HG03095 (cell line): Measurements from ENCODE around the gene LDLRAD4.
"Not testable (repeated sequence)": the region's sequence is repeated elsewhere in the genome, so short reads cannot be mapped to it uniquely, and the experiment has no call there.

Source experiments
- ATAC-seq: cut with Tn5 transposase; IDR thresholded peaks from one replicate; pipeline ENCODE4 v1.9.1; 2021; ENCODE audit warnings: moderate library complexity; ENCODE audit not compliant: unreplicated experiment

LDLRAD4 gene

DNA sequence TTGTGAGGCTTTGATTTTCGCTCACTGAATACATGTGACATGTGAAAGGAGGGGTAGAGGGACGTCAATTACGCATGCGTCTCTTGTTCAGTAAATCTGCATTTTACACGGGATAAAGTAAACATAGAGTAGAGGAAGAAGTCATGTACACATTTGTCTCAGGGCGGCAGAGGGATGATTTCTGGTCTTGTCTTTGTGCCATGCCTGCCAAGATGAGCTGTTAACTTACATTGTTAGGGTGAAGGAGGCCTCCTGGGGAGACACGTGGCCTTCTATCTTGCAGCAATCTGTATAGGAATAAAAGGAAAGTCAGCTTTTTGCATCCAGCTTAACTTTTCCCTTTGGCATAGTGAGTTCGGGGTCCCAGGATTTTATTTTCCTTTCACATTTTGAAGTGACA, 106.3 kb downstream of the LDLRAD4 start:
- no peak for ATAC-seq

DNA sequence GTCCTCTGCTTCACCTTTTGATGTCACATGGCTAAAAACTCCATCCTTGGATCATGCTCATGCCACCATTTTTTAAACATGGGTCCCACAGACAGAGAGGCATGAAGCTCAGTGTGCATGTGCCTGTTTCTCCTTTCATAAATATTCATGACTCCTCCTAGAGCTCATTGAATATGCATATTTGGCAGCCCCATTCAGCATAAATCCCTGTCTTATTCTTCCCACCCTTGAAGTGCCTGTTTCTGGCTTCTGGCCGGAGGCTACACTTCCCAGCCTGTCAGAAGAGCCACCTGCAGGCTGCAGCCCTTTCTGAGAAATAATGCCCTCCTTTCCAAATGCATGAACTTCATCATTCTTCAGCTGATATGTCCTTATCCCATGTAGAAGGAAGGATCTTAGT, 109.7 kb downstream of the LDLRAD4 start:
- ATAC-seq: no peak

DNA sequence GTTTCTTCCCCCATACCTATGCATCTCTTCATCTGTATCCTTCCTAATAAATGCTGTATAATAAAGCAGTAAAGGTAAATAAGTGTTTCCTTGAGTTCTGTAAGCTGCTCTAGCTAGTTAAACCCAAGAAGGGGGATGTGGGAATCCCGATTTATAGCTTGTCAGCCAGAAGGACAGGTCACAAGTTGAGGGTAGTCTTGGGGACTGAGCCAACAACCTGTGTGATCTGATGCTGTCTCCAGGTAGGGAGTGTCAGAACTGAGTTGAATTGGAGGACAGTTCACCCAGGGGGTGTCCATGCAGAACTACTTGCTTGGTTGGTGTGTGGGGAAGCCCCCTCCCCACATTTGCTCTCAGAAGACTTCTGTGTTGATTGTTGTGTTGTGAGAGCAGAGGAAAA, 112.4 kb downstream of the LDLRAD4 start:
- no peak for ATAC-seq

DNA sequence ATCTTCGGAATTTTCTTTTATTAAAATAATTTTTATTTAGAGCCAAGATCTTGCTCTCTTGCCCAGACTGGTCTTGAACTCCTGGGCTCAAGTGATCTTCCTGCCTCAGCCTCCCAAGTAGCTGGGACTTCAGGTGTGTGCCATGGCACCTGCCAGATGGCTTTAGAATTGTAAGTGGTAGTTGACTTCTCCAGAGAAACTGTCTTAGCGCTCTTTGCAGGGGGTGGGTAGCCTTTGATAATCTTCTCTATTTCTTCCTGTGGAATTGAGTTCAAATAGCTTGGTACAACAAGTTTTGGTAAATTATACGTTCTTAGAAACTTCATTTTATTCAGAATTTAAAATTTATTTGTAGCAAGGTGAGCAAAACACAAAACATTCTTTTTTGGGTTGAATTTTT, 113.3 kb downstream of the LDLRAD4 start:
- no peak for ATAC-seq

DNA sequence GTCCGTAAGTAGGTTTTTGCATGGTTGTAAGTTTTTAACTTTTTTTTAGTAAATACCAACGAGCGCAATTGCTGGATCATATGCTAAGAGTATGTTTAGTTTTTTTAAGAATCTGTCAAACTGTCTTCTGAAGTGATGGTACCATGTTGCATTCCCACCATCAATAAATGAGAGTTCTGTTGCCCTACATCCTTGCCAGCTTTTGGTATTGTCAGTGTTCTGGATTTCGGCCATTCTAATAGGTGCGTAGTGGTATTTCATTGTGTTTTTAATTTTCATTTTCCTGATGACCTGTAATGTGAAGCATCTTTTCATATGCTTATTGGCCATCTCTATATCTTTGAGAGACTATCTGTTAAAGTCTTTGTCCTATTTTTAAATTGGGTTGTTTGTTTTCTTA, 114.3 kb downstream of the LDLRAD4 start:
- no peak for ATAC-seq

DNA sequence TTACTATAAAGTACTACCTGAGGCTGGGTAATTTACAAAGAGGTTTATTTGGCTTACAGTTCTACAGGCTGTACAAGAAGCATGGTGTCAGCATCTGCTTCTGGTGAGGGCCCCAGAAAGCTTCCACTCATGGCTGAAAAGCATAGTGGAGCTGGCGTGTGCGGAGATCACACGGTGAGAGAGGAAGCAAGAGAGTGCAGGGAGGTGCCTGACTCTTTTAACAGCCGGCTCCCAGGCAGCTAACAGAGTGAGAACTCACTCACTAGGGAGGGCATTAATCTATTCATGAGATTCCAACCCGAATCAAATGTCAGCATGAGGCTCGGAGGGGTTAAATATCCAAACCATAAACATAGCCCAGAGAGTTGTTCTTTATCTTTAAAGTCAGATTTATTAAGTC, 117.3 kb downstream of the LDLRAD4 start:
- no peak for ATAC-seq

DNA sequence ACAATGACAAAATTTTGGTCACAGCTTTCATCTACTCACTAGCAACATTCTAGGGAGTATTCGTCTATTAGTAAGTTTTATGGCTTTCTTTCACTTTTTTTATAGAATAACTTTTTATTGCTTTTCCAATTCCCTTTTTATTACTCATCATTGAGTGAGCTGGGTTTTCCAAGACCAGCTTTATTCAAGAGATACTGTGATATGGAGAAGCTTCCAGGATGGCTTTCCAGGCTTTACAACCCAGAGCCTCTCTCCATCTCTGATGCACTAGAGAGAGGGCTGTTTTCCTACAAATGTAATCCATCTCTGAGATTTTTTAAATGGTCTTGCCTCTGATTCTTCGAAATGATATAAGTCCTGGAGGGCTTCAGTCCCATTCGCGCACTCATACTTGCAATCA, 118.3 kb downstream of the LDLRAD4 start:
- ATAC-seq: no peak

DNA sequence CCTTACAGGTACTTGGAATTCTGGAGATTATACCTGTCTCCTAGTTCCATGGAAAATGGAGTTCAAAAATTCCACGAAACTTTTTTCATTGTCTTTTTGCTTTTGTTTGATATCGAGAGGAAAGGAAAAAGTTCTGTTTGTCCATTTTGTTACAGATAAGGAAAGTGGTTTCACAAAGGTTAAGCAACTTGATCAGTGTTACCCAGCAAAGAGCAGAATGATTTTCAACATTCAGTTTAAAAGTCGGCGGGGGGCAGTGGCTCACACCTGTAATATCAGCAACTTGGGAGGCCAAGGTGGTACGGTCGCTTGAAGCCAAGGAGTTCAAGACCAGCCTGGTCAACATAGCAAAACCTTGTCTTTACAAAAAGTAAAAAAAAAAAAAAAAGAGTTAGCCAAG, 118.8 kb downstream of the LDLRAD4 start:
- ATAC-seq: no peak

DNA sequence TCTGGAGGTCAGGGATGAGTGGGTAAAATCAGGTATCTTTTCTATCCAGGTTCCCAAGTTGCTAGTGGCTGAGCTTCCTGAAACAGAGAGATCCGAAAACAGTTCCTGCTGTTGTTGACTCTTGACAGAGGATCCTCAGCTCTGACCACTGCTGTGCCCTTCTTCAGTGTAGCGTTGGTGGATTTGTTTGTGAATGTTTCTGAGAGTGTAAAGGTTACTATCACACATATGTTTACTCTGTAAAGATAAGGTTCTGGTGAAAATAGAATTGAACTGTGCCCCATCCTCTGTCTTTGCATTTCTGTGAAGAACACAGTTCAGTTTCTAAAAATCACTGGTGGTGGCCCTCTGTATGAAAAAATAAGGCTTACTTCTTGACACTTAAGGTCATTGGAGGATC, 119.8 kb downstream of the LDLRAD4 start:
- ATAC-seq: no peak

DNA sequence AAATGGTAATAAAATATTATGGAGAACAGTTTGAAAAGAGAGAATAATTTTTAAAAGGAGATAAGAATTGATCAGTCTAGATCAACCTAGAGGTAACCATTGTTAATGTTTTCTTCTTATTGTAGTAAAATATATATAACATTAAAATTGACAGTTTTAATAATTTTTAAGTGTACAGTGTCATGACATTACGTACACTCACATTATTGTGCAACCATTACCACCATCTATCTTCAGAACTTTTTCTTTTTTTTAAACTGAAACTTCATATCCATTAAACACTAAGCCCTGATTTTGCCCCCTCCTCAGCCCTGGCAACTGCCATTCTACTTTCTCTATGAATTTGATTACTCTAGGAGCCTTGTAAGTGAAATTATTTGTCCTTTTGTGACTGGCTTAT, 121.1 kb downstream of the LDLRAD4 start:
- no peak for ATAC-seq

DNA sequence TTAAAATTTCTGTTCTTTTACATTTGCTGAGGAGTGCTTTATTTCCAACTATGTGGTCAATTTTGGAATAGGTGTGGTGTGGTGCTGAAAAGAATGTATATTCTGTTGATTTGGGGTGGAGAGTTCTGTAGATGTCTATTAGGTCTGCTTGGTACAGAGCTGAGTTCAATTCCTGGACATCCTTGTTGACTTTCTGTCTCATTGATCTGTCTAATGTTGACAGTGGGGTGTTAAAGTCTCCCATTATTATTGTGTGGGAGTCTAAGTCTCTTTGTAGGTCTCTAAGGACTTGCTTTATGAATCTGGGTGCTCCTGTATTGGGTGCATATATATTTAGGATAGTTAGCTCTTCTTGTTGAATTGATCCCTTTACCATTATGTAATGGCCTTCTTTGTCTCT, 127.9 kb downstream of the LDLRAD4 start:
- not testable (repeated sequence) for ATAC-seq

DNA sequence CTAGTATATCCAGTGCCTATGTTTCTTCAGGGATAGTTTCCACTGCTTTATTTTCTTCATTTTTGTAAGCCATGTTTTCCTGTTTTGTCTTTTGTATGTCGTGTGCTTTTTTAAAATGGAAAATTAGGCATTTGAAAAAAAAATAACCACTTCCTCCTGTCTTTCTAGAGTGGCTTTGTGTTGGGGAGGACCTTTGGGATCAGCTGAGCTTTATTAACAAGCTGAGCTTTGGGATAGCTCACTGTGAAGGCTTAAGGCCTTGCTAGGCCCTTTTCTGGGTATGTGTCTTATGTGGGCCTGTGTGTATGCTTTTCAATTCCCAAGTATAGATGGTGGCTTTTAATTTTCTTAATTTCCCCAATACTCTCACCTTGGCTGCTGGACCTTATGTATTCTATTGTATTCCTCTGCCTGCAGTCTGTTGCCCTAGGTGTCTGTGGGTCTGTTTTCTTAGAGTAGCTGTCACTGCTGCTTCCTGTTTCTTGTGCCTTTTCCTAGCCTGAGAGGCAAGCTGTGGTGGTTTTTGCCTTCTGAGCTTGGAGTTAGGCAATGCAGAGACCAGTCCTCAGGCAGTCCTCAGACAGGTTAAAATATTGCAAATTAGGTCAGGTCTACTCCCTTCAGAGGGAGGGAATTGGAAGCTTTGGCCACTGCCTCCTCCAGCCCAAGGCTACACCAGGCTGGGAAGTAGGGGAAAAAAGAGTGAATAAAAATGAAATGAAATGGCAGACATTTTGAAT, 134.7 kb downstream of the LDLRAD4 start:
- no peak for ATAC-seq

DNA sequence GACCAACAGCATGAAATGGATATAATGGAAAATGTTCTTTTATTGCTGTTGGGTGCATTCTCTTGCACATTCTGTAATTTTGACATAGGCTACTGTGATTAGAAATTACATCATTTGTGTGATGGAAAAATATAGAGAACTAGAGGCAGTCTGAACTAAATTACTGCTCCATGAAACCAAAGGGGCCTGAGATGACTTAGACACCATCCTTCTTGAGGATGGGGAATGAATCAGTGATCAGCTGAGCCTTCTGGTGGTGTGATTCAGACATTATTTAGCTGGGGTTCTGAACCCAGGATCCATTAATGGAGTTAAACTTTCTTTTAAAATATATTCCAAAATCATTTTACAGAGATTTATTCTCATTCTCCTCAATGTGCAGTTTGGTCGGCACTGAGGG, 135.8 kb downstream of the LDLRAD4 start:
- no peak for ATAC-seq

DNA sequence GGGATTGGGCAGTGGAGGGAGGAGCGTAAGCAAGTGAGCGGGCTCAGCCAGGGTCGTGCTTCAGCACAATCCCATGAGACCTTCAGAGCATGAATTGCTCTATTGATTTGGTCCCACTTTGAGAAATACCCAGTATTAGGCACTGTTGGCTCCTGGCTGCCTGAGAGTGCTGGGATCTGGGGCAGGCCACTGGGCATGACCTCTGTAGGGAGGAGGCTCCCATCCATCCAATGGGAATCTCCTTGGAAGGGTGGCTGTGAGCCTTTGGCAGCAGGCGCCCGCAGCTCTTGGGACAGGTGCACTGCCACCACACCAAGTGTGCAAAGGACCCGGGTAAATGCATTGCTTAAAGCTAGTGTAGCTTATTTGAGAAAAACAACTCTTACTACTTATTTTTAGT, 137.5 kb downstream of the LDLRAD4 start:
- ATAC-seq: no peak

DNA sequence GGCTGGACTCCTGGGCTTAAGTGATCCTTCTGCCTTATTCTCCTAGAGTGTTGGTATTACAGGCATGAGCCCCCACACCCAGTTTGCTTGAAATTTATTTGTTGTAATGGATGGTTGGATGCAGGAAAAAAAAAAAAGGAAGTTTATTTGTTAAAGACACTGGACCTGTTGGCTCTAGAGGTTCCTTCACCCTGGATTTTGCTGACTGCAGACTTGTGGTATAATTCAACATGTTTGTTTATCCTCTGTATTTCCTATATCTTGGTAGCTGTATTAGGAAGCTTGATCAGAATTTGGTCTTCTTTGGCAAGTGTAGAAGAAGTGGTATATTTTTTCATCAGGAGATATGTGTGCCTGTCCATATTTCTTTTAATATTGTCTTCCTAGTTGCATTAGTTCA, 138.7 kb downstream of the LDLRAD4 start:
- no peak for ATAC-seq

DNA sequence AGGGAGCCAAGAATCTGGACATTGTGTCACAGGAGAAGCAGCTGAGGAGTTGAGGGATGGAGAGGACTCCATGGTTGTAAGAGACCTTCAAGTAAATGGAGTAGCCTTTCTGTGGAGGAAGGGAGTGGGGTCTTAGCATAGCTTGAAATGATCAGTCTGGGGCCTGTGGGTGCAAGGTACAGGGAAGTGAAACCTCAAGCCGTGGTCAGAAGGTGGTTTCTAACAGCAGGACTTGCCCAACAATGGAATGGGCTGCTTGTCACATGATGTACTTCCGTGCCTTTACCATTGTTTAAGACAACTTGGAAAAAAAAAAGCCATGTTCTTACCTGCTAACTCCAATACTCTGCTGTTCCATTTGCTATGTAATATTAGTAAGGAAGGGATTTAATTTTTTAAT, 140.7 kb downstream of the LDLRAD4 start:
- ATAC-seq: no peak

DNA sequence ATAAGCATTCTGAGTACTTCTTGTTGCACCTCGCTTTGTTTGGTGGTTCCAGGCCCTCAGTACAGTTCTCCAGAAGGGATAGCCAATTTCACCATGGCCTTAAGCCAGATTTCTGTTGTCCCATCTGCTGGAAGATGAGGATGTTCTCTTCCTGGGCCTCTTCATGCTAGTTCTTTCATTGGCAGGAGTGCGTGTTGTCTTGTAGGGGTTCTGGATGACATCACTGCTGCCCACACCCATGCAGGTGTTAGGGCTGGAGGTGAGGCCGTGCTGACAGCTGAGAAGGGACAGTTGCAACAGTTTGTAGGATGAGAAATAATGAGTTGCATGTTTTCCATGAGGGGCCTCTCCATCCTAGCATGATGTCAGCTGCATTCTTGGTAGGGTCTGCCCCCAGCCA, 142.9 kb downstream of the LDLRAD4 start:
- no peak for ATAC-seq

DNA sequence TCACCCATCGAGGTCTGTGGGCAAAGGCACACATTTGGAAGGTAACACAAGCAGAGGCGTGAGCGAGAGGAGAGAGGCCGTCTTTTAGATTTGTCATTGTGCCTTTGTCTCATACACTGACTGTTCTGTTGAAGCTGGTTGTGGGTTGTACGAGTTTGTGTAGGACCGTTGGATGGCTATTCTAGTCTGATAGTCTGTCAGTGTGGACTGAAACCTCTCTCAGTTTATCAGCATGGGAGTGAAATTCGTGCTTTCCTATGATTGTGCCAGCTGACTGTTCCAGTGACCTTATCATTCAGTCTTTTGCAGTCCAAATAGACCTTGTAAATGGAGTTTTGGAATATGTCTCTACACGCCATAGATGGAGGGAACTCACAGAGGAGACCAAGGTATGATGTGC, 143.5 kb downstream of the LDLRAD4 start:
- no peak for ATAC-seq

DNA sequence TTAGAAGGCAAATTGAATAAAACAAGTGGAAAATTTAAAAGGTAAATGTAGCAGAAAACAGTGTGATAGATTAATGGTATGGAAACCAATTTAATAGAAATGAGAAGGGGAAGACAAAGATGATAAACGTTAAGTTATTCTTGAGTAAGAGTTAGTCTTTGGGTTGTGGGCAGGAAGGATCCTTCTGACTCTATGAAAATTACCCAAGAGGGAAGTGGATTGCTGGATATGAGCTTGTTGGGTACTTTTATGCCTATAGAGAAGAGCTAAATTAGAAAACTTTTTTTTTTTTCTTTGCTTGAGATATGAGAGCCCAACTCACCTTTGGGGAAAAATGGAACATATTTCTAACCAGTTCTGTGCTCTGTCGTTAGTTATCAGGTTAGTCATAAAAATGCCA, 144.0 kb downstream of the LDLRAD4 start:
- ATAC-seq: no peak

DNA sequence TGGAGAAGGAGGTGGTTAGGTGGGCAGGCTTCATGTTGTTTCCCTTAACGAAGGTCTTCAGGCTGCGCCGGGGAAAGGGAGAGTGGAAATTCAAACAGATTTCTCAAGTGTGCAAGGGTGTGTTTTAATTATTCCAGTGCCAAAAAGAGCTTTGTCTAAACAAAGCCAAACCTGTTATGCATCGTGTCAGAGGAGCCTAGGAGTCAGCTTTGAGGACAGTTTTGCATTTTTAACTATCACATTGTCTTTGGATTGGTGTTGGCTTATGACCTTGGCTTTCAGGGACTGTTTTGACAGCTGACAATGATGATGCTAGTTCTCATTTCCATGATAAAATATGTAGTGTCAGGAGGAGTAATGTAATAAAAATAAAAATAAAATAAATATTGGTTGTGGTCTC, 144.8 kb downstream of the LDLRAD4 start:
- no peak for ATAC-seq

DNA sequence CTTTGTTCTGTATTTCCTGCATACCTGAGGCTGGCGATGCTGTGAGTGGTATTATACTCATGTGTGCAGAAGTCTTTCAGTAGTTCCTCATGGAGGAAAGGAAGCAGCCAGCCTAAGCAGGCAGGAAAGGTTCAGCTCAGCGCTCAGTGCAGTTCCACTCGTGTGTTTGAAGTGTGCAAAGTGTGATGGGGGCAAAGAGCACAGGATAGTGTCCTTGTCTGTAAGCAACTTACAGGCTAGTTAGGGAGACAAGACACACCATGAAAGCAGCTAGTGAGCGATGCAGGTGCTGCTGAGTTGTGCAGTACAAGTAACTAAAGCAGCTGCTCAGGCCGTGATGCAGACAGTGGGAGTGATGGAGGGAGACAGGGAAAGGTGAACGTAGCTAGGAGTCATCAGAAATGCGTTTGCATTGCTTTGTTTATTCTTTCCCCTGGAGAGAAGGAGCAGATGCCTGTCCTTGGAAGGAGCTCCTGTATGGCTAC, 146.2 kb downstream of the LDLRAD4 start:
- ATAC-seq: no peak

DNA sequence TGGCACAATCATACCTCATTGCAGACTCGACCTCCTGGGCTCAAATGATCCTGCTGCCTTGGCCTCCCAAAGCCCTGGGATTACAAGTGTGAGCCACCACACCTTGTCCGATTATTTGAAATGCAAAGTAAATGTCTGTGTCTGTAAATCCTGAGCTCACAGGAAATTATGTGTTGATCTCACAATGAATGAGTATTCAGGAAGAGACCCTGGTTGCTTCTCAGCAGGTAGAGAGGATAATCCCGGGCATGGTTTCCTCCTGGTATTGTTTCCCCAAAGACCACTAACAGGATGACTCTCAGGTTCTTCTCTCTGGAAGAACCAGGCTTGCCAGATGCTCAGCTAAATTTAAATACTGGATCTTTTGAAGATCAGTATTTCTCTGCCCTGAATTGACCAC, 147.6 kb downstream of the LDLRAD4 start:
- no peak for ATAC-seq

DNA sequence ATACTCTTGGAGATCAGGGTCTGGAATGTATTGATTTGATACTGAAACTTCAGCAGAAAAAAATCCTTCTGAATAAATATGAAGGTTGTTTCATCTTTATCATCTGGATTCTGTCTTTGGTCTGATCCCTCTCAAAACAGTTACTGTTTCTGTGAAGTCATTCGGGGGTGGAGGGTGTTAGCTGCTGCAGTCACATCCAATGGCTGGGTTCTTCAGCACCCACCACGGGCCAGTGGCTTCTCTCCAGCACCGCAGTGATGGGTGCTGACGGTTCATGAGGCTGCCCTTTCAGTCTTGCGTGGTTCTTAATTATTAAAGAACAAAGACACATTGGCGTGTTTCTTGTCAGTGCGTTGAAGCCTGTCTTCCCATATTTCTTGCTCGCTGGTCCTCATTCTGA, 148.0 kb downstream of the LDLRAD4 start:
- ATAC-seq: no peak
